ENCODE measurements around the gene NCF2.

GRCh38 chr1:183520379-183520778, 69.9 kb downstream of the NCF2 start:
- TF ChIP-seq POLR2A (IDR thresholded peaks at IDR 0.05; ENCODE audit: low read length) (no peak), GATA1 (IDR thresholded peaks at IDR 0.05; ENCODE audit: low read depth, low read length) (no peak)
